SK-N-SH treated with all-trans-retinoic acid at 6 μM for 48 hours (cell line): Measurements from ENCODE around the gene UBTD1.

Experiments used
- ISL1 ChIP-seq: fragments of 250-450 bp; sonication (Bioruptor Pico); IDR thresholded peaks from 2 replicates; pipeline ENCODE4 v2.1.2; 2022; ENCODE audit warnings: mild to moderate bottlenecking, moderate library complexity
- PPARA ChIP-seq: fragments of 250-450 bp; sonication (Bioruptor Pico); IDR thresholded peaks from 2 replicates; pipeline ENCODE4 v1.5.0; 2020; ENCODE audit warnings: mild to moderate bottlenecking, borderline replicate concordance
- RARB ChIP-seq: fragments of 250-450 bp; sonication (Bioruptor Pico); IDR thresholded peaks from 2 replicates; pipeline ENCODE4 v1.8.0; 2021; ENCODE audit warnings: mild to moderate bottlenecking, moderate library complexity

DNA sequence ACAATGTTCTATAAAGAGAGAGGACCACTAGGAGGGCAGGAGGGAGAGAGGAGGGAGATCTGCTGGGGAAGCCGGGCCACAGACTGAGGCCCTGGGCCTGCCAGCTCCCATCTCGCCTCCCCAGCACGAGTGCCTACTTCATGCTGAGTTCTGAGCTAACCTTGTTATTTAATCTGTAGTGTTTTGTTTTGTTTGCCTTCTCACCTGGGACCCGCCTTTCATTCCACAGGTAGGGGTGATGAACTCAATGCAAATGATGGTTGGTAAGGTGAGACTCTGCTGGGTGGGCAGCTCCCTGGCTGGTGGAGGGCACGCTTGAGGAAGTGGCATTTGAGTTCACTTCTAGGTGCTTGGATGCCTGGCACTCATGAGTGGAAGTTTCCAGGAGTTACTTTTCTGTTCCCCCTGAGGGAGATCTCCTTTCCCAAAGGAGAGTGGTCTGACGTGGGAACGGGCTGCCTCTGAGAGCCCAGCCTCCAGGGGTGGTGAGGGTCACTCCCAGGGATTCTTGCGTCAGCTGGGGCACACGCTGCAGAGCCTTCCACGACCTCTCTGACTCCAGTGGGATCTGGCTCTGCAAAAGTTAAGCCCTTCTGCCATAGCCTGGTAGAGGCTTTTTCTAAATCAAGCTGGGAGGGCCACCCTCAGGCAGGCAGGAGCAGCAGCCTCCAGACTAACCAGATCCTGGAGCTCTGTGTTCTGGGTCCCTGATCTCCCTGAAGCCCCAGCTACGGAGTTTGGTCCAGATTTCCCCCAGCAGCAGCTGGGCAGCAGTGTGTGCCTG lies 22.4 kb downstream of the UBTD1 start:
- TF ChIP-seq ISL1 (CRISPR knock-in tag) (no peak), RARB (no peak), PPARA (CRISPR knock-in tag) (no peak)
